ENCODE measurements around the gene OLFM2. TPM values are rescaled to one million over a fixed set of nuclear protein-coding genes. Genes with fewer than 3 reads are reported as not detected.

The OLFM2 gene
- total and polyA plus RNA-seq, 9 of the 15 experiments (the other 6 are each of a cell fraction or from before 2014, with no cell fraction given) = 0.10 to 0.33 (median 0.23) TPM; not detected in 4

DNA sequence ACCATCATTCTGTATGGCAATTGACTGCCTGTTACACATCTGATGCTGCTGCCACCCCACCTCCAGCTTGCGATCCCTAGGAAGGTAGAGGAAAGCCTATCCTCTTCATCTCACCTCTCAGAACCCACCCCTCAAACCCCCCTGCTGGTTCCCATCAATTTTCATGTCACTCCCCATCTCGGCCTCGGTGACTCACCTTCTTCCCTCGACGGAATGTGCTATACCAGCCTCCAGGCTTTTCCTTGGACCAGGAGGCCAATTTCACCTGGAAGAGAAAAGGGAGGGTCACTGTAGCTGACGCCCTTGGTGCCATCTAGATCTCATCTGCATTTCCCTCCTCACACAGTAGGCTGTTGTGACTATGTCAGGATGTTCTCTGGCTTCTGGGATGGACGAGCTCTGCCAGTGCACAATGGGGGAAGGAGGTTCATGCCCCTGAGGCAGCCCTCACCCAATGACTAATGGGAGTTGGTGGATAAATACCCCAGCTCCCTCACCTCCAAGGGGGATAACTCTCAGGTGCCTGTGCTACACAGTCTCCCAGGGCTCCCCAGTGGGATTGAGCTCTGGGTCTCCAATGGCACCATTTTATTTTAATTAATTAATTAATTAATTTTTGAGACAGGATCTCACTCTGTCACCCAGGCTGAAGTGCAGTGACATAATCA is 26.4 kb upstream of the OLFM2 start (continued):
- TF ChIP-seq CCAR2 (IDR thresholded peaks at IDR 0.05; ENCODE audit: low read depth, low read length) (no peak), ETV5 (CRISPR knock-in tag; IDR thresholded peaks at IDR 0.05; ENCODE audit: low read depth) (no peak)
- TF ChIP-seq, protein P1, sequence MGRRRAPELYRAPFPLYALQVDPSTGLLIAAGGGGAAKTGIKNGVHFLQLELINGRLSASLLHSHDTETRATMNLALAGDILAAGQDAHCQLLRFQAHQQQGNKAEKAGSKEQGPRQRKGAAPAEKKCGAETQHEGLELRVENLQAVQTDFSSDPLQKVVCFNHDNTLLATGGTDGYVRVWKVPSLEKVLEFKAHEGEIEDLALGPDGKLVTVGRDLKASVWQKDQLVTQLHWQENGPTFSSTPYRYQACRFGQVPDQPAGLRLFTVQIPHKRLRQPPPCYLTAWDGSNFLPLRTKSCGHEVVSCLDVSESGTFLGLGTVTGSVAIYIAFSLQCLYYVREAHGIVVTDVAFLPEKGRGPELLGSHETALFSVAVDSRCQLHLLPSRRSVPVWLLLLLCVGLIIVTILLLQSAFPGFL (CRISPR knock-in tag; IDR thresholded peaks at IDR 0.05) = no peak
- TF ChIP-seq, protein P2, sequence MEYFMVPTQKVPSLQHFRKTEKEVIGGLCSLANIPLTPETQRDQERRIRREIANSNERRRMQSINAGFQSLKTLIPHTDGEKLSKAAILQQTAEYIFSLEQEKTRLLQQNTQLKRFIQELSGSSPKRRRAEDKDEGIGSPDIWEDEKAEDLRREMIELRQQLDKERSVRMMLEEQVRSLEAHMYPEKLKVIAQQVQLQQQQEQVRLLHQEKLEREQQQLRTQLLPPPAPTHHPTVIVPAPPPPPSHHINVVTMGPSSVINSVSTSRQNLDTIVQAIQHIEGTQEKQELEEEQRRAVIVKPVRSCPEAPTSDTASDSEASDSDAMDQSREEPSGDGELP (CRISPR knock-in tag; IDR thresholded peaks at IDR 0.05; ENCODE audit: borderline replicate concordance) = no peak

DNA sequence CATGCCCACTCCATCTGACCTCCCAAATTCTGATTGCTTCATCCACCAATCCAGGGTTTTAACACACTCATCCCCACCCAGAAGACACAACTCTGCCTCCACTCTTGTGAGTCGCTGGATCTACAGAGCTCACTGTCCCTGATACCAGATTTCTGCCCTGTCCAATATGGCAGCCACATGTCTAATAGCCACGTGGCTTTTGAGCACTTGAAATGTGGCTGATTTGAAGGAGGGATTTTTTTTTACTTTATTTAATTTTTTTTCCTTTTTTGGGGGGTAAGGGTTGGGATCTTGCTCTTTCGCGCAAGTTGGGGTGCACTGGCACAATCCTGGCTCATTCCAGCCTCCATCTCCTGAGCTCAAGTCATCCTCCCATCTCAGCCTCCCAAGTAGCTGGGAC is 24.8 kb upstream of the OLFM2 start:
- ATAC-seq (no peak), DNase-seq (ENCODE audit: extremely low read depth in 1 of 4, low spot score in 3 of 4) (no peak), FAIRE-seq (no peak)
- H2AFZ ChIP-seq (ENCODE audit: low read depth, low read length) = no peak overlapping the region
- H3K9me1 ChIP-seq (ENCODE audit: control insufficient read depth, insufficient read depth, low read length) = no peaks in the 10 kb centered on the region
- no peaks in the 10 kb centered on the region; a peak in 1 of 5 replicates for H3K4me1 ChIP-seq (replicated peaks in 1 of 2; ENCODE audit: control insufficient read depth in 2 of 2, insufficient read depth in 2 of 2, low read length in 2 of 2)
- no peak overlapping the region for H3K27ac ChIP-seq (ENCODE audit: extremely low read depth, low read depth, low read length)
- H3K4me2 ChIP-seq (ENCODE audit: insufficient read depth, low read length) = no peak overlapping the region
- H3K27me3 ChIP-seq (ENCODE audit: control insufficient read depth in 2 of 2, insufficient read depth in 2 of 2, low read length in 2 of 2) = peaks cover 8 to 16% of the 10 kb centered on the region in 2 experiments; a peak in 4 of 5 replicates
- H3K9me3 ChIP-seq (replicated peaks; ENCODE audit: control insufficient read depth, insufficient read depth, low read depth, low read length) = no peaks in the 10 kb centered on the region
- no peak overlapping the region for H3K4me3 ChIP-seq
- WGBS (ENCODE audit: insufficient coverage, low coverage, missing lambda C conversion rate) = 21% methylated on average over 4 of the region's 4 CpGs
- BruUV-seq (replicated peaks) = no TSS peak
- H3K79me2 ChIP-seq (ENCODE audit: control insufficient read depth, insufficient read depth, low read length) = no peaks in the 10 kb centered on the region
- H4K20me1 ChIP-seq (replicated peaks; ENCODE audit: control insufficient read depth, insufficient read depth, low read length) = no peaks in the 10 kb centered on the region
- no peak overlapping the region for H3K9ac ChIP-seq (ENCODE audit: insufficient read depth in 1 of 2, low read depth in 2 of 2, low read length in 2 of 2)
- H3K36me3 ChIP-seq (ENCODE audit: control insufficient read depth, insufficient read depth, low read length) = no peaks in the 10 kb centered on the region
- in situ Hi-C loops (cut with MboI) (no loop called here), intact Hi-C loops (cut with micrococcal nuclease) (no loop called here)
- CTCF ChIA-PET (ENCODE audit: low intra/inter-chr PET ratio) = no interaction called here
- POLR2A ChIA-PET = interaction anchor here (1.1 kb wide), 1 partner anchor 10 kb away, joined by 3 read pairs; no protein-coding TSS in a partner anchor
- TF ChIP-seq ZNF436 (CRISPR knock-in tag; IDR thresholded peaks at IDR 0.05) = no peak
- TF ChIP-seq, protein P3, sequence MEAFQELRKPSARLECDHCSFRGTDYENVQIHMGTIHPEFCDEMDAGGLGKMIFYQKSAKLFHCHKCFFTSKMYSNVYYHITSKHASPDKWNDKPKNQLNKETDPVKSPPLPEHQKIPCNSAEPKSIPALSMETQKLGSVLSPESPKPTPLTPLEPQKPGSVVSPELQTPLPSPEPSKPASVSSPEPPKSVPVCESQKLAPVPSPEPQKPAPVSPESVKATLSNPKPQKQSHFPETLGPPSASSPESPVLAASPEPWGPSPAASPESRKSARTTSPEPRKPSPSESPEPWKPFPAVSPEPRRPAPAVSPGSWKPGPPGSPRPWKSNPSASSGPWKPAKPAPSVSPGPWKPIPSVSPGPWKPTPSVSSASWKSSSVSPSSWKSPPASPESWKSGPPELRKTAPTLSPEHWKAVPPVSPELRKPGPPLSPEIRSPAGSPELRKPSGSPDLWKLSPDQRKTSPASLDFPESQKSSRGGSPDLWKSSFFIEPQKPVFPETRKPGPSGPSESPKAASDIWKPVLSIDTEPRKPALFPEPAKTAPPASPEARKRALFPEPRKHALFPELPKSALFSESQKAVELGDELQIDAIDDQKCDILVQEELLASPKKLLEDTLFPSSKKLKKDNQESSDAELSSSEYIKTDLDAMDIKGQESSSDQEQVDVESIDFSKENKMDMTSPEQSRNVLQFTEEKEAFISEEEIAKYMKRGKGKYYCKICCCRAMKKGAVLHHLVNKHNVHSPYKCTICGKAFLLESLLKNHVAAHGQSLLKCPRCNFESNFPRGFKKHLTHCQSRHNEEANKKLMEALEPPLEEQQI (IDR thresholded peaks at IDR 0.05) = no peak
- no peak for TF ChIP-seq POLR2H (tag; IDR thresholded peaks at IDR 0.05; ENCODE audit: low read depth)
- TF ChIP-seq MYBL2 (IDR thresholded peaks at IDR 0.05; ENCODE audit: low read depth) = no peak
- no peak for TF ChIP-seq MYBL2 (CRISPR knock-in tag; IDR thresholded peaks at IDR 0.05; ENCODE audit: borderline replicate concordance)
- TF ChIP-seq, protein P4, sequence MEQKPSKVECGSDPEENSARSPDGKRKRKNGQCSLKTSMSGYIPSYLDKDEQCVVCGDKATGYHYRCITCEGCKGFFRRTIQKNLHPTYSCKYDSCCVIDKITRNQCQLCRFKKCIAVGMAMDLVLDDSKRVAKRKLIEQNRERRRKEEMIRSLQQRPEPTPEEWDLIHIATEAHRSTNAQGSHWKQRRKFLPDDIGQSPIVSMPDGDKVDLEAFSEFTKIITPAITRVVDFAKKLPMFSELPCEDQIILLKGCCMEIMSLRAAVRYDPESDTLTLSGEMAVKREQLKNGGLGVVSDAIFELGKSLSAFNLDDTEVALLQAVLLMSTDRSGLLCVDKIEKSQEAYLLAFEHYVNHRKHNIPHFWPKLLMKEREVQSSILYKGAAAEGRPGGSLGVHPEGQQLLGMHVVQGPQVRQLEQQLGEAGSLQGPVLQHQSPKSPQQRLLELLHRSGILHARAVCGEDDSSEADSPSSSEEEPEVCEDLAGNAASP (IDR thresholded peaks at IDR 0.05) = no peak
